WTC11 (cell line): ENCODE data around the gene AFF3. TPM values are rescaled to one million over a fixed set of nuclear protein-coding genes. Genes with fewer than 3 reads are reported as not detected.

ENCODE experiments used
- ATAC-seq: fragments of 200-7000 bp; cut with Tn5 transposase; 2 replicates; pipeline ENCODE4 v1.10.0; 2021; ENCODE audit warnings: mild to moderate bottlenecking, moderate library complexity
- CTCF ChIA-PET: fragments of 300-600 bp; sonication (Branson Sonifier 250); formaldehyde crosslinking; loops from one replicate; lab custom pipeline; 2021; ENCODE audit warnings: antibody characterized with exemption; lab: Charles Lee
- POLR2A ChIA-PET: fragments of 350-600 bp; sonication (Branson Sonifier 250); formaldehyde crosslinking; loops from one replicate; lab custom pipeline; 2021; ENCODE audit warnings: antibody characterized with exemption; lab: Charles Lee
- DNase-seq: peaks from one replicate; pipeline ENCODE4 v3.0.0; 2021; ENCODE audit warnings: low spot score
- H3K27ac Mint-ChIP-seq: 2 replicates; pipeline ENCODE4 v1.8.0; 2021; ENCODE audit warnings: mixed read lengths
- H3K27me3 Mint-ChIP-seq: 2 replicates; pipeline ENCODE4 v1.8.0; 2021; ENCODE audit warnings: low read depth, mild to moderate bottlenecking, moderate library complexity, mixed read lengths
- H3K36me3 Mint-ChIP-seq: 2 replicates; pipeline ENCODE4 v1.8.0; 2021; ENCODE audit warnings: mixed read lengths
- H3K4me1 Mint-ChIP-seq: 2 replicates; pipeline ENCODE4 v1.8.0; 2022; ENCODE audit warnings: mixed read lengths
- H3K4me3 Mint-ChIP-seq: 2 replicates; pipeline ENCODE4 v1.8.0; 2021; ENCODE audit warnings: mild to moderate bottlenecking, moderate library complexity, mixed read lengths
- H3K9me3 Mint-ChIP-seq: 2 replicates; pipeline ENCODE4 v1.8.0; 2021; ENCODE audit warnings: mixed read lengths
- AFF4 ChIP-seq: sonication (generic); formaldehyde crosslinking; IDR thresholded peaks from 2 replicates; pipeline ENCODE4 v1.8.1; 2023; ENCODE audit warnings: mild to moderate bottlenecking, missing genetic modification reagents, borderline replicate concordance
- E2F4 ChIP-seq: sonication (generic); formaldehyde crosslinking; IDR thresholded peaks from 2 replicates; pipeline ENCODE4 v1.8.1; 2022; ENCODE audit warnings: low read depth, mild to moderate bottlenecking, moderate library complexity, missing genetic modification reagents, borderline replicate concordance
- E2F5 ChIP-seq: sonication (generic); formaldehyde crosslinking; IDR thresholded peaks from 2 replicates; pipeline ENCODE4 v1.8.1; 2022; ENCODE audit warnings: mild to moderate bottlenecking, moderate library complexity, missing genetic modification reagents
- FOXP1 ChIP-seq: sonication (generic); formaldehyde crosslinking; IDR thresholded peaks from 2 replicates; pipeline ENCODE4 v1.8.0; 2022; ENCODE audit warnings: missing genetic modification reagents, mild to moderate bottlenecking, moderate library complexity, borderline replicate concordance
- MAX ChIP-seq: sonication (generic); formaldehyde crosslinking; IDR thresholded peaks from 2 replicates; pipeline ENCODE4 v1.8.0; 2022; ENCODE audit warnings: mild to moderate bottlenecking, missing genetic modification reagents
- STAT6 ChIP-seq: sonication (generic); formaldehyde crosslinking; conservative IDR thresholded peaks from 2 replicates; pipeline ENCODE4 v1.8.1; 2023; ENCODE audit warnings: mild to moderate bottlenecking, low read depth, missing genetic modification reagents, moderate library complexity
- TEAD4 ChIP-seq: sonication (generic); formaldehyde crosslinking; IDR thresholded peaks from 2 replicates; pipeline ENCODE4 v1.8.0; 2022; ENCODE audit warnings: mild to moderate bottlenecking, missing genetic modification reagents
- TP53 ChIP-seq: sonication (generic); formaldehyde crosslinking; IDR thresholded peaks from 2 replicates; pipeline ENCODE4 v1.8.1; 2023; ENCODE audit warnings: mild to moderate bottlenecking, missing genetic modification reagents
- ZBTB43 ChIP-seq: sonication (generic); formaldehyde crosslinking; IDR thresholded peaks from 2 replicates; pipeline ENCODE4 v1.8.1; 2023; ENCODE audit warnings: mild to moderate bottlenecking, missing genetic modification reagents
- total RNA-seq: library from RNA; stranded (reverse); gene quantifications from 3 replicates; pipeline ENCODE4 v1.2.3, GENCODE V29; 2021

The AFF3 gene
- total RNA-seq, 1 experiment from 2014 or later, result 1.2 TPM

- TF ChIP-seq AFF4 (CRISPR knock-in tag) (no peak), FOXP1 (CRISPR knock-in tag) (no peak), TEAD4 (CRISPR knock-in tag) (no peak)
Measured at GRCh38 chr2:100054426-100054825, 88.0 kb downstream of the AFF3 start (continued).

GRCh38 chr2:100053087-100053885 lies 89.1 kb downstream of the AFF3 start:
- H3K9me3 Mint-ChIP-seq, result no peaks in the 10 kb centered on the region
- no peak for ATAC-seq
- H3K36me3 Mint-ChIP-seq, result no peaks in the 10 kb centered on the region
- POLR2A ChIA-PET, result interaction anchor here (0.6 kb wide), 1 partner anchor 496 kb away, joined by 6 read pairs; no protein-coding TSS in a partner anchor
- peaks cover 4% of the 10 kb centered on the region; the same call in 1 of the 2 replicates for H3K4me1 Mint-ChIP-seq
- TF ChIP-seq E2F5 (CRISPR knock-in tag) (no peak), MAX (CRISPR knock-in tag) (no peak), E2F4 (CRISPR knock-in tag) (no peak), STAT6 (no peak)
- TF ChIP-seq, all 79 proteins: peak for 0
- CTCF ChIA-PET, result no interaction called here
- no peak overlapping the region for H3K27ac Mint-ChIP-seq
- H3K4me3 Mint-ChIP-seq, result no peak overlapping the region
- H3K27me3 Mint-ChIP-seq, result no peaks in the 10 kb centered on the region
- no peak for DNase-seq

GRCh38 chr2:100052650-100053049 lies 89.7 kb downstream of the AFF3 start:
- DNase-seq, result no peak
- POLR2A ChIA-PET, result interaction anchor here (0.6 kb wide), 1 partner anchor 495 kb away, joined by 6 read pairs; no protein-coding TSS in a partner anchor
- H3K9me3 Mint-ChIP-seq, result no peaks in the 10 kb centered on the region
- H3K27ac Mint-ChIP-seq, result no peak overlapping the region
- TF ChIP-seq TP53 (CRISPR knock-in tag), result no peak
- TF ChIP-seq ZBTB43, result no peak
- no peak for TF ChIP-seq STAT6
- H3K36me3 Mint-ChIP-seq, result no peaks in the 10 kb centered on the region
- no peak overlapping the region for H3K4me3 Mint-ChIP-seq
- no peaks in the 10 kb centered on the region for H3K27me3 Mint-ChIP-seq
- H3K4me1 Mint-ChIP-seq, result peaks cover 4% of the 10 kb centered on the region; the same call in 1 of the 2 replicates
- CTCF ChIA-PET, result no interaction called here
- no peak for ATAC-seq
